ENCODE data around the gene ZC3H10.
A peak's percentile ranks its signal among the peaks of the same experiment; 100 is the strongest.
"Not testable (repeated sequence)": the region's sequence is repeated elsewhere in the genome, so short reads cannot be mapped to it uniquely, and the experiment has no call there.

The ZC3H10 gene, protein sequence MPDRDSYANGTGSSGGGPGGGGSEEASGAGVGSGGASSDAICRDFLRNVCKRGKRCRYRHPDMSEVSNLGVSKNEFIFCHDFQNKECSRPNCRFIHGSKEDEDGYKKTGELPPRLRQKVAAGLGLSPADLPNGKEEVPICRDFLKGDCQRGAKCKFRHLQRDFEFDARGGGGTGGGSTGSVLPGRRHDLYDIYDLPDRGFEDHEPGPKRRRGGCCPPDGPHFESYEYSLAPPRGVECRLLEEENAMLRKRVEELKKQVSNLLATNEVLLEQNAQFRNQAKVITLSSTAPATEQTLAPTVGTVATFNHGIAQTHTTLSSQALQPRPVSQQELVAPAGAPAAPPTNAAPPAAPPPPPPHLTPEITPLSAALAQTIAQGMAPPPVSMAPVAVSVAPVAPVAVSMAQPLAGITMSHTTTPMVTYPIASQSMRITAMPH

DNA sequence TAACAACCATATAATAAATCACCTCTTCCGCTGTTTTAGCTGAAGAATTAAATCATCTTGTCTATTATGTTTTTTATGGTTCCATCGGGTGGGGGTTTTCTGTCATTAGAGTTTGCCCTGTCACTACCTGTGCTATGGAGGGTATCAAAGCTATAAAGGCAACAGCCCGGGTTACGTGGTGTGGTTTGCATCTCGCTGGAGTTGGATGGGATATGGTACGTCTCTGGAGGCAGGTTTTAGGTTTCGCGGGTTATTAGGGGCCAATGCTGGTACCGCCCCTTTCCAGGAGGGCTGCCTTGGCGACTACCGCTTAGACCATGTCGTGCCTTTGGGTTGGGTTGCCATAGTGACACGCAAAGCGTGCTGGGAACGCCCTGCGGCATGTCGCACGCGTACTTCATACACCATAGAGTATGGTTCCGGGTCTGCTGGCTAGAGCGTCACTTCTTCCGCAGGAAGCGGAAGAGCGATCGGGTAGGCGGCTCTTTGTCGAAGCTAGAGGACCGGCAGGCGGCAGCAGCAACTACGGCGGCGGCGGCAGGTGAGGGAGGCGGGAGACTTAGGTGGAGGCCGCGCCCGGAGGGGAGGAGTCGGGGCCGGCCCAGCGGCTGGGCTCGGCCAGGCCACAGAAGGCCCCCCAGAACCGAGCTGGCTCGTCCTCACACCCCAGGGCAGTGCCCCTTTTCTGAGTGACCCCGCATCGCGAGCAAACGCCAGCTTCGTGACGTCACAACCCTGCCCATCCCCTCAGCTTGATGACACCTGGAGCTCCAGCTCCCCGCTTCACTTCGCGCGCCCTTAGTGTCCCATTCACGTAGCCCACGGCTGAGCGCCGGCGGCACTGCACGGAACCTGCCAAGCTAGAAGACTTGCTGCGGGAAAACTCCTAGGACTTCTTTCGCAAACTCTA is at the start of gene ZC3H10:
ZC3H10 (plus strand) TSS at position 489 of the 910 bp plus-strand sequence. CDS start 2,297 bp downstream, outside the sequence.
- H3K27ac ChIP-seq: peak within 1 kb of the TSS; percentile 93
- DNase-seq (ENCODE audit: low read depth, low spot score): peak; percentile 98

DNA sequence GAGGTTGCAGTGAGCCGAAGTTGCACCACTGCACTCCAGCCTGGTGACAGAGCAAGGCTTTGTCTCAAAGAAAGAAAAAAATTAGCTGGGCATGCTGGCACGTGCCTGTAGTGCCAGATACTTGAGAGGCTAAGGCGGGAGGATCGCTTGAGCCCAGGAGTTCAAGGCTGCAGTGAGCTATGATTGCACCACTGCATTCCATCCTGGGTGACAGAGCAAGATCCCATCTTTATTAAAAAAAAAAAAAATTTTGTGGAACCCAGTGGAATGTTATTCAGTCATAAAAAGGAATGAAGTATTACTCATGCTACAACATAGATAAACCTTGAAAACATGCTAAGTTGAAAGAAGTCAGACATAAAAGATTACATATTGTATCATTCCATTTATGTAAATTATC is 46.4 kb upstream of the ZC3H10 start:
- peak overlapping the region; percentile 37 for H3K27ac ChIP-seq
- DNase-seq (ENCODE audit: low read depth, low spot score): peak; percentile 27

DNA sequence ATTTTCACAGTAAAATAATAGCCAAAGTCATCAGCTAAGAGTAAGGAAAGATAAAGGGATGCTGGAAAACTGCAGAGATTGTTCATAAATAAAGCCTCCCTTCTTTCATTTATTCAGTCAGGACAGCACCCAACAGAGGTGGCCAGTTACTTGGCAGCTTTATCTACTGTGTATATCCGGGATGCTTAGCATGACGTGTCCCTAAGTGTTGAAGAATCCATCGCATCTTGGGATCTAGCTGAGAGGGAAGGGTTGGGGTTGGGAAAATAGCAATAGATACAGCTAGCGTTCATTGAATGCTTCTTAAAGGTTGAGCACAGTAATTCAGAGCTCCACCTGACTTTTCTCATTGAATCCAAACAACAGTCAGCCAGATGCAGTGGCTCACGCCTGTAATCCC is 43.7 kb upstream of the ZC3H10 start:
- no peak for DNase-seq (ENCODE audit: low read depth, low spot score)

DNA sequence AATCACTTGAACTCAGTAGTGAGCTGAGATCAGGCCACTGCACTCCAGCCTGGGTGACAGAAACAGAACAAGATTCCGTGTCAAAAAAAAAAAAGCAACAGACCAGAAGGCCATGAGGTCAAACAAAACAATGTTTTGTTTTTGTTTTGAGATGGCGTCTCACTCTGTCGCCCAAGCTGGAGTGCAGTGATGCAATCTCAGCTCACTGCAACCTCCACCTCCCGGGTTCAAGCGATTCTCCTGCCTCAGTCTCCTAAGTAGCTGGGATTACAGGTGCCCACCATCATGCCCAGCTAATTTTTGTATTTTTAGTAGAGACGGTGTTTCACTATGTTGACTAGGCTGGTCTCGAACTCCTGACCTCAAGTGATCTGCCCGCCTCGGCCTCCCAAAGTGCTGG is 40.1 kb upstream of the ZC3H10 start:
- not testable (repeated sequence) for DNase-seq (ENCODE audit: low read depth, low spot score); H3K27ac ChIP-seq

More for the DNA sequence above, 43.7 kb upstream of the ZC3H10 start:
- H3K27ac ChIP-seq: no peak overlapping the region

DNA sequence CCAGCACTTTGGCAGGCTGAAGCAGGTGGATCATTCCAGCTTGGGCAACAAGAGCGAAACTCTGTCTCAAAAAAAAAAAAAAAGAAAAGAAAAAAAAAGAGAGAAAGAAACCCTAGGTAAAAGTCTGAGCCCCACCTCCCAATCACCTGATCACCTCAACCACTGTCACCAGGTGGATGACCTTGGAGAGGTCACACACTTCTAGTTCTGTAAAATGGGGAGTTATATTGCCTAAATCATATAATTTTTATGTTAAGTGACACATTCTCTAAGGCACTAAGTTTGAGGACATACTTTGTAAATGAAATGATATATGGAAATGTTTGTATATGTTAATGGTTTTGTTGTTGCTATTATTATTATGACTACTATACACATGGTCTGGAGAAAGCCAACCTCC is 39.6 kb upstream of the ZC3H10 start:
- peak overlapping the region; percentile 91 for H3K27ac ChIP-seq
- no peak for DNase-seq (ENCODE audit: low read depth, low spot score)

DNA sequence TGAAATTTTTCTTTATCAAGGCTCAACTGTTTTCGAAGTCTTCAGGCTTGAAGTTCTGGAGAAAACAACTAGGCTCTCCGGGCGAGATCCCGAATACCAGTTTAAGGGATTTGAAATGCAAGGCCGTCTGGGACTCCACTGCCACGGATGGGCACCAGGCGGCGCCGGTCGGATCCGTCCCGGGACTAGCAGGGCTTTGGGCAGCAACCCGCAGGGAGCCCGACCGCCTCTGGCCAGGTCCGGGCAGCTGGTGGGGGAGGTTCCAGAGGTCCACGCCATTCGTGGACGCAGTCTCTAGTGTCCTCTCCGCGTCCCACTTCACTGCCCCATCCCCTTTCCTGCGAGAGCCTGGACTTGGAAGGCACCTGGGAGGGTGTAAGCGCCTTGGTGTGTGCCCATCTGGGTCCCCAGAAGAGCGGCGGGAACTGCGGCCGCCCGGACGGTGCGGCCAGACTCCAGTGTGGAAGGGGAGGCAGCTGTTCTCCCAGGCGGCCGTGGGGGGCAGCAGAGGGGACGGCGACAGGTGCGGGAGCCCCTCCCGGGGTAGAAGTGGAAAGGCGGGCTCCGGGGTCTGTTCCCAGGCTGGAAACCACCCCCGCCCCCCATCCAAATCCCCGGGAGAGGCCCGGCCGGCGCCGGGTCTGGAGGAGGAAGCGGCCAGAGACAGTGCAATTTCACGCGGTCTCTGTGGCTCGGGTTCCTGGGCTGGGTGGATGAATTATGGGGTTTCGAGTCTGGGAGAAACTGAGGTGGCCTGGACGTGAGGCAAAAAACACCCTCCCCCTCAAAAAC is 38.9 kb upstream of the ZC3H10 start:
- DNase-seq (ENCODE audit: low read depth, low spot score): peak; percentile 36
- H3K27ac ChIP-seq: peak overlapping the region; percentile 91

DNA sequence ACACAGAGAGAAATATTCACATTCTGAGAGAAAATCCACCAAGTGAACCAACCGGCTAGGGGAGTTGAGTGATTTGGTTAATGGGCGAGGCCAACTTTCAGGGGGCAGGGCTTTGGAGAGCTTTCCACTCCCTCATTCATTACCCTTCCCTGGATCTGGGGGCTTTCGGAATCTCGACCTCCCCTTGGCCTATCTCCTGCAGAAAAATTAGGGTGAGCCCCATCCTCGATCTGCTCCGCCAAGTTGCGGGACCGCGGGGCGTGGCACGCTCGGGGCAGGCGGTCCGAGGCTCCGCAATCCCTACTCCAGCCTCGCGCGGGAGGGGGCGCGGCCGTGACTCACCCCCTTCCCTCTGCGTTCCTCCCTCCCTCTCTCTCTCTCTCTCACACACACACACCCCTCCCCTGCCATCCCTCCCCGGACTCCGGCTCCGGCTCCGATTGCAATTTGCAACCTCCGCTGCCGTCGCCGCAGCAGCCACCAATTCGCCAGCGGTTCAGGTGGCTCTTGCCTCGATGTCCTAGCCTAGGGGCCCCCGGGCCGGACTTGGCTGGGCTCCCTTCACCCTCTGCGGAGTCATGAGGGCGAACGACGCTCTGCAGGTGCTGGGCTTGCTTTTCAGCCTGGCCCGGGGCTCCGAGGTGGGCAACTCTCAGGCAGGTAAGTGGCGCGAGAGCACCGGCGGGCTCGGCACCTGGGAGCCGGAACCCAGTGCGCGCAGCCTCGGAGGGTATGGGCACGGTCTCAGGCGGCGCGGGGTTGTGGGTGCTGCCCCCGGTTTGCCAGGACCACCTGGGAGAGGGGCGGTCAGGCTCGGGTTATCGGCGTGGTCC is 38.1 kb upstream of the ZC3H10 start, which contains the start of gene ERBB3:
ERBB3 (plus strand) TSS at position 443 of the 833 bp plus-strand sequence; CDS start at position 579, 136 bp downstream.
- peak; percentile 54 for DNase-seq (ENCODE audit: low read depth, low spot score)
- H3K27ac ChIP-seq: peak within 1 kb of the TSS; percentile 91

DNA sequence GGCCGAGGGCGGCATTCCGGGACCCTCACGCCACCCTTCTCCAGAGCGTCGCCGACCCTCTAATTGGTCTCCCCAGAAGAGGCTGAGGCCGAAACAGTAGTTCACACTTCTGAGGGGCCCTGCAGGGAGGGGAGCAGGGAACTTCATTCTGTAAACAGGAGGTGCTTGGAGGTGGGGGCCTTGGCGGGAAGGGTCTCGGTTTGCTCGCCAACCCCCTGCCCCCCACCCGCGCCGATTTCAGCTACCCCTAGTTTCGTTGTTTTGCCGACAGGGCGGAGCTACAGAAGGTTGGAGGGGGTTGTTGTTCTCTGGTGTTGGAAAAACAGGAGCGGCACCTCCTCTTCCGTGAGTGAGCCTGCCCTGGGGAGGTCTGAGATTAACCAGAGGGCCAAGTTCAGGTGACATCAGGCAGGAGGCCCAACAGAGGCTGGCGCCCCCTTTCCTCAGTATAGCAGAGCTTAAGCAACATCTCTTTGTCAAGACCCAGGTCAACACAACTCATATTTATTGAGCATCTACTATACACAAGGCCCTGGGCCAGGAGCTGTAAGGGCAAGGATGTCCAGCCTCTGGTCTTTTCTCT is 37.4 kb upstream of the ZC3H10 start:
- H3K27ac ChIP-seq: peak overlapping the region; percentile 91
- DNase-seq (ENCODE audit: low read depth, low spot score): no peak

DNA sequence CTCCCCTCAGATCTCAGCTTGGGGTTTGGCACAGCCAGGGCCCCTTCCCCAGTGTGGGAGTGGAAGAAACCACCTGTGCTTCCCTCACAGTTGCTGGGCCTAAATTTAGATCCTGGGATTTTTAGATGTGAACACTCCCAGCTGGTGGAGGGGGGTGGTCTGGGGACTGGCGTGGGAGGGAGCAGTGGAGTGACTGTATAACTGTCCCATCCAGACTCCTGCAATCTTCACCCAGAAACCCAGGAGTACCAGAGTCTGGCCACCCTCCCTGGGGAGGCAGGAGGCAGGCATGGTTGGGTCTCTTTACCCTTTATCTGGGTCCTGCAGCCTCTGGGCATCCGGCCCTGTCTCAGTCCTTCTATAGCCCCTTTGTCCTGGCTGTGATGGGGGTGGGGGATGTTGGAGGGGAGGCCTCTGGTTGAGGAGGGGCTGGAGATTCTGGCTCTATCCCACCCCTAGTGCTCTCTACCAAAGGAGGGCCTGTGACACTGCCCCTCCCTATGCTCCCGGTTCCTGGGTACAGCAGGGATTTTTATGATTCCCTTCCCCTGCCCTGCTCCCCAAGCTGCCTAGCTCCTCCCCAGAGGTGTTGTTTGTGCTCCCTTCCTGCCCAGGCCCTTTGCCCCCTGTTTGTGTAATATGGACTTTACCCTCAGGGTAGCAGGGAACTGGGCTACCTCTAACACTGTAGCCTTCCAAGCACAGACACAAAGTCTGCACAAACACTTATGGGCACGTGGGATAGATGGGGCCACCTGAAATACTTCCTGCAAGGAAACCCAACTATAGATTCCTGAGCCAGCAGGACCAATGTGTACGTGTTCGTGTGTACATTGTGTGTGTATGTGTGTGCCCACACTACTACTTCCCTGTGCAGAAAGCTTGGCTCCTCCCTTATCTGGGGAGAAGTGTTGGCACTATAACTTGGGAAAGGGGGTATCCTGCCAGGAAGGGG is 36.4 kb upstream of the ZC3H10 start:
- no peak for DNase-seq (ENCODE audit: low read depth, low spot score)
- H3K27ac ChIP-seq: peak overlapping the region; percentile 91

DNA sequence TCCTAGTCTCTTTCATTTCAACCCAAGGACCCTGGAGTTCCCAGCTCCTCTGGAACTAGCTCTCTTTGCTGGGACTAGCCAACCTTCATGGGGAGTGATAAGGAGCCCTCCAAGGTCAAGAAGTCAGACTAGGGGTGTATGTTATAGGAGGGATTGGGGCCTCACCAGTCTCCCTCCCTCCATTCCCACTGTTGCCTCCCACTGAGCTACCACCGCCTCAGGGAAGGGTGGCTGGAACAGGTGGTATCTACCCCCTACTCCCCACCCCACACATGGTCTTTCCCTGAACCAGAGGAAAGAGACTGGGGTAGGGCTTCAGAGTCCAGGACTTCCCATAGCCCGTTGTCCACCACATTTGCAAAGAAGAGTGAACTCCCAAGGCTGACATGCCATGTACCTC is 35.7 kb upstream of the ZC3H10 start:
- DNase-seq (ENCODE audit: low read depth, low spot score): no peak
- H3K27ac ChIP-seq: no peak overlapping the region

DNA sequence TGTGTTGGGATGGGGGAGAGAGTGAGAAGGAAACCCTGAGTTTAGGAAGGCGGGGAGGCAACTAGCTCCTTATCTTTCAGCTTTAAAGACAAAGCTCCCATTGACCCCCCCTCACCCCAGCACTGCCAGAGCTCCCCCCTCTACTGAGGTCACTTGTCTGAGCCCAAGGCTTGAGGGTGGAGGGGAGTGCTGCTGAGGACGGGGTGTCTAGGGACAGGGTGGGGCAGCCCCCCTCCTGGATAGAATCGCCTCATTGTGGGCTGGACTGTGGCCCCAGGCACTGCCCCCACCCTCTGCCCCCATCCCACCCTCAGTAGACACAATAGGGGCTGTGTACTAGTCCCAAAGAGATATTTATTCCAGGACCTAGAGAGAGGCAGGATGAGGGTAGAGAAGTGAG is 35.1 kb upstream of the ZC3H10 start:
- DNase-seq (ENCODE audit: low read depth, low spot score): no peak
- no peak overlapping the region for H3K27ac ChIP-seq

DNA sequence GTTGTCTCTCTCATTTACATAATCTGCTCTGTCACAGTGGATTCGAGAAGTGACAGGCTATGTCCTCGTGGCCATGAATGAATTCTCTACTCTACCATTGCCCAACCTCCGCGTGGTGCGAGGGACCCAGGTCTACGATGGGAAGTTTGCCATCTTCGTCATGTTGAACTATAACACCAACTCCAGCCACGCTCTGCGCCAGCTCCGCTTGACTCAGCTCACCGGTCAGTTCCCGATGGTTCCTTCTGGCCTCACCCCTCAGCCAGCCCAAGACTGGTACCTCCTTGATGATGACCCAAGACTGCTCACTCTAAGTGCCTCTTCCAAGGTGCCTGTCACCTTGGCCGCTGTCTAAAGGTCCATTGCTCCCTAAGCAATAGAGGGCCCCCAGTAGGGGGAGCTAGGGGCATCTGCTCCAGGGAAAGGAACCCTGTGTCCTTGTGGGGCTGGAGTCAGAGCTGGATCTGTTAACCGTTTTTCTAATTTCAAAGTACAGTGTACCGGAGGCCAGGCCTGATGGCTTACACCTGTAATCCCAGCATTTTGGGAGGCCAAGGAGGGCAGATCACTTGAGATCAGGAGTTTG is 33.0 kb upstream of the ZC3H10 start:
- DNase-seq (ENCODE audit: low read depth, low spot score): no peak
- H3K27ac ChIP-seq: no peak overlapping the region

DNA sequence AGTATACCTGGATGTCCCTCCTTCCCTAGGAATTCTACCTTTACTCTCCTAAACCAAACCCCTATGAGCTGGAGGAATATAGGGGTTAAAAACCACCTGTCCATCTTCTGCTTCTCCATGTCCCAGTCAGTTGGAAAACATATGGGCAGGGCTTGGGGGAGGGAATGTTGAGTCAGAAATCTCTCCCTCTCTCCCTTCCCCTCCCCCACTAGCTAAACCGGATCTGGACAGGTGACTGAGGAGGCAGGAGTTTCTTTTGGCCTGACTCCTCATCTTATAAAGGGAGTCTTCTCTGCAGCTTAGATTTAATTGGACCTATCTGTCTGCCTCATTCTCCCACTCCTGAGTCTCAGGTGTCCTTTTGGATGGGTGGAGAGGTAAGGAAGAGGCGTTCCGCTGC is 32.0 kb upstream of the ZC3H10 start:
- peak; percentile 55 for DNase-seq (ENCODE audit: low read depth, low spot score)
- peak overlapping the region; percentile 8 for H3K27ac ChIP-seq

DNA sequence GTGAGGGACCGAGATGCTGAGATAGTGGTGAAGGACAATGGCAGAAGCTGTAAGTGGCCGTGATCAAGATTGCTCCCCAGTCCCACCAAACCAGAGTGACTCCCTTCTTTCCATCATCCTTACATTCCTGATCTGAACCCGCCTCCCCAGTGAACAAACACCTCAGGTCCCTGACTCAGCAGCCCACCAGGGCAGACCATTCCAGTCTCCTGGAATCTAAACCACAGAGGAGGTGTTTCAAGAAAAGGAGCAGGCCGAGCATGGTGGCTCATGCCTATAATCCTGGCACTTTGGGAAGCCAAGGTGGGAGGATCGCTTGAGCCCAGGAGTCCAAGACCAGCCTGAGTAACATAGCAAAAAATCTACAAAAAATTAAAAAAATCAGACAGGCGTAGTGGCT is 31.5 kb upstream of the ZC3H10 start:
- no peak for DNase-seq (ENCODE audit: low read depth, low spot score)
- peak overlapping the region; percentile 8 for H3K27ac ChIP-seq

DNA sequence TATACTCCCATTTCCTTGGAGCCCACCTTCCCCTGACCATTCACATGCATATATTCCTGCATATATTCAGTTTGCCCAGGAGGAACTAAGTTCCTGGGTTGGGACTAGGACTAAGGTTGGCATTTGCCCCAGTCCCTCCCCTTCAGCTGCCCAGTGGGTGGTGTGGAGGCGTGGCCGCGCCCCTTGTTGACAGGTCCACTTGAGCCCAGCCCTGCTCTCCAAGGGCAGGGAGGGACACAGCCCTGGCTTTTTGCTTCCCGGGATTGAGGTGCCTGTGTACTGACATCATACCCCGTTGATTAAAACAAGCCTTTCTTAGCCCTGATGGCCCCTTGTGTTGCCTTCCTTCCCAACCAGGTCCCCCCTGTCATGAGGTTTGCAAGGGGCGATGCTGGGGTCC is 30.8 kb upstream of the ZC3H10 start:
- DNase-seq (ENCODE audit: low read depth, low spot score): no peak
- no peak overlapping the region for H3K27ac ChIP-seq

DNA sequence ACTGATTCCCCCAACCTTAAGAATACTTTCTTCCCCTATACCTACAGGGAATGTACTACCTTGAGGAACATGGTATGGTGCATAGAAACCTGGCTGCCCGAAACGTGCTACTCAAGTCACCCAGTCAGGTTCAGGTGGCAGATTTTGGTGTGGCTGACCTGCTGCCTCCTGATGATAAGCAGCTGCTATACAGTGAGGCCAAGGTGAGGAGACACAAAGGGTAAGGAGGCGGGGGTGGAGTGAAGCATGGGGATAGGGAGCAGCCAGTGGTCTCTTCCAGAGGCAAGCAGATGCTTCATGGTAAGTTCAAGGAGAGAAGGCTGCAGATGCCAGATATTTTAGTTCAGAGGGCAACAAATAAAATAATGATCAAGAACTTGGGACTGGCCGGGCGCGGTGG is 20.3 kb upstream of the ZC3H10 start:
- DNase-seq (ENCODE audit: low read depth, low spot score): no peak
- H3K27ac ChIP-seq: no peak overlapping the region

DNA sequence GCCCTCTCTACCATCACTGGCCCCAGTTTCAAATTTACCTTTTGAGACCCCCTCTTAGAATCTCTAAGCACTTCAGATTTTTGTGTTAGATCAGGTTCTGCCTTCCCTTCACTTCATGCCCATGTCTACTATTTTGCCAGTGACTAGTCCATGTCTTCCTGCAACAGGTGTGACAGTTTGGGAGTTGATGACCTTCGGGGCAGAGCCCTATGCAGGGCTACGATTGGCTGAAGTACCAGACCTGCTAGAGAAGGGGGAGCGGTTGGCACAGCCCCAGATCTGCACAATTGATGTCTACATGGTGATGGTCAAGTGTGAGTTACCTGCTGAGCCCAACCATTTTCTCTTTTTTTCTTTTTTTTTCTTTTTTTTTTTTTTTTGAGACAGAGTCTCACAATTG is 19.5 kb upstream of the ZC3H10 start:
- no peak overlapping the region for H3K27ac ChIP-seq
- no peak for DNase-seq (ENCODE audit: low read depth, low spot score)

DNA sequence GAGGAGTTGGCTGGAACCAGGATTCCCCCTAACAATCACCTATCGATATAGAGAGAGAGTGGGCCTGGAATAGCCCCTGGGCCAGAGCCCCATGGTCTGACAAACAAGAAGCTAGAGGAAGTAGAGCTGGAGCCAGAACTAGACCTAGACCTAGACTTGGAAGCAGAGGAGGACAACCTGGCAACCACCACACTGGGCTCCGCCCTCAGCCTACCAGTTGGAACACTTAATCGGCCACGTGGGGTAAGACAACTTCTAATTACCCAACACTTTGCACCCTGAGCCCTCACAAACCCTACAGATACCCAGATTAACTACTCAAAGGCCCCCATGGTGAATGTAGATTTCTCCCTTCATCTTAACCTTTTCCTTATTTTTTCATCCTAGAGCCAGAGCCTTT is 18.3 kb upstream of the ZC3H10 start:
- H3K27ac ChIP-seq: no peak overlapping the region
- DNase-seq (ENCODE audit: low read depth, low spot score): no peak

Data from epithelial cell of prostate (primary cell).